DND-41 (cell line): ENCODE data around the gene CD300LD.
"Not testable (repeated sequence)": the region's sequence is repeated elsewhere in the genome, so short reads cannot be mapped to it uniquely, and the experiment has no call there.

Source experiments
- ATAC-seq: fragments of 200-7000 bp; cut with Tn5 transposase; 3 replicates; pipeline ENCODE4 v1.9.1; 2021; ENCODE audit warnings: low read depth; ENCODE audit not compliant: insufficient read depth
- DNase-seq: peaks from one replicate; pipeline ENCODE4 v3.0.0-alpha.2; 2020
- H2AFZ ChIP-seq: 2 replicates; pipeline ENCODE4 v1.6.0; 2012; ENCODE audit warnings: low read depth, low read length
- H3K27ac ChIP-seq: 2 replicates; pipeline ENCODE4 v1.5.1; 2012; ENCODE audit warnings: low read length, inconsistent platforms
- H3K27me3 ChIP-seq: fragments of 200-600 bp; sonication (generic); 2 replicates; pipeline ENCODE4 v1.6.0; 2012; ENCODE audit warnings: low read length, mild to moderate bottlenecking, inconsistent platforms; ENCODE audit not compliant: insufficient read depth, poor library complexity
- H3K36me3 ChIP-seq: 2 replicates; pipeline ENCODE4 v1.5.1; 2012; ENCODE audit warnings: low read length, inconsistent platforms; ENCODE audit not compliant: insufficient read depth
- H3K4me1 ChIP-seq: 2 replicates; pipeline ENCODE4 v1.5.1; 2012; ENCODE audit warnings: mild to moderate bottlenecking, low read length; ENCODE audit not compliant: insufficient read depth
- H3K4me2 ChIP-seq: 2 replicates; pipeline ENCODE4 v1.6.0; 2012; ENCODE audit warnings: mild to moderate bottlenecking, moderate library complexity, low read length, inconsistent platforms; ENCODE audit not compliant: insufficient read depth
- H3K4me3 ChIP-seq, 2 experiments: fragments of 200-600 bp in 1 of 2; shearing (Covaris generic) in 1 of 2; 2 replicates each; pipeline ENCODE4 v1.5.1; 2012 to 2016; ENCODE audit warnings: inconsistent platforms in 2 of 2, low read length in 2 of 2, mild to moderate bottlenecking in 2 of 2, low read depth in 1 of 2, moderate library complexity in 1 of 2
- H3K79me2 ChIP-seq: 2 replicates; pipeline ENCODE4 v1.6.0; 2012; ENCODE audit warnings: low read length, inconsistent platforms; ENCODE audit not compliant: insufficient read depth
- H3K9ac ChIP-seq: 2 replicates; pipeline ENCODE4 v1.6.0; 2012; ENCODE audit warnings: low read depth, mild to moderate bottlenecking, inconsistent platforms, low read length, moderate library complexity
- H3K9me3 ChIP-seq: 2 replicates; pipeline ENCODE4 v1.5.1; 2012; ENCODE audit warnings: low read length, moderate library complexity, mild to moderate bottlenecking, inconsistent platforms; ENCODE audit not compliant: insufficient read depth, severe bottlenecking
- H4K20me1 ChIP-seq: 2 replicates; pipeline ENCODE4 v1.6.0; 2012; ENCODE audit warnings: low read length; ENCODE audit not compliant: insufficient read depth
- CTCF ChIP-seq: IDR thresholded peaks from 2 replicates; pipeline ENCODE4 v1.5.1; 2012; ENCODE audit warnings: borderline replicate concordance, low read length, moderate library complexity, mild to moderate bottlenecking; ENCODE audit not compliant: poor library complexity, severe bottlenecking; ENCODE audit errors: extremely low read depth
- EZH2 ChIP-seq: IDR thresholded peaks from 3 replicates; pipeline ENCODE4 v1.6.1; 2012; ENCODE audit warnings: borderline replicate concordance, low read depth, mild to moderate bottlenecking, moderate library complexity, low read length, inconsistent platforms; ENCODE audit not compliant: severe bottlenecking

CD300LD gene

GRCh38 chr17:74579900-74580299 lies 12.2 kb downstream of the CD300LD start:
- H4K20me1 ChIP-seq: no peaks in the 10 kb centered on the region
- no peak overlapping the region for H3K9ac ChIP-seq
- no peaks in the 10 kb centered on the region for H3K36me3 ChIP-seq
- H3K9me3 ChIP-seq: no peaks in the 10 kb centered on the region
- DNase-seq (peak; percentile 39), ATAC-seq (peak; percentile 62; the same call in 1 of the 3 replicates)
- TF ChIP-seq CTCF: no peak
- TF ChIP-seq EZH2: no peak
- H3K27me3 ChIP-seq: no peaks in the 10 kb centered on the region
- no peak overlapping the region for H3K4me3 ChIP-seq
- peaks cover 8% of the 10 kb centered on the region for H3K4me1 ChIP-seq
- peak overlapping the region; percentile 72 for H2AFZ ChIP-seq
- H3K4me2 ChIP-seq: no peak overlapping the region
- no peak overlapping the region for H3K27ac ChIP-seq
- H3K79me2 ChIP-seq: no peaks in the 10 kb centered on the region

GRCh38 chr17:74578979-74579378 lies 13.1 kb downstream of the CD300LD start:
- H3K9me3 ChIP-seq: no peaks in the 10 kb centered on the region
- no peak for TF ChIP-seq EZH2
- no peak overlapping the region for H3K4me2 ChIP-seq
- peaks cover 8% of the 10 kb centered on the region for H3K4me1 ChIP-seq
- no peak overlapping the region for H3K9ac ChIP-seq
- H3K4me3 ChIP-seq: no peak overlapping the region
- no peak for DNase-seq
- no peaks in the 10 kb centered on the region for H4K20me1 ChIP-seq
- H3K27ac ChIP-seq: no peak overlapping the region
- H3K36me3 ChIP-seq: no peaks in the 10 kb centered on the region
- H3K27me3 ChIP-seq: no peaks in the 10 kb centered on the region
- H2AFZ ChIP-seq: no peak overlapping the region
- no peak for ATAC-seq
- no peaks in the 10 kb centered on the region for H3K79me2 ChIP-seq

- Histone ChIP-seq H3K79me2 (no peaks in the 10 kb centered on the region), H4K20me1 (no peaks in the 10 kb centered on the region), H2AFZ (no peak overlapping the region), H3K27me3 (peaks cover 7% of the 10 kb centered on the region), H3K4me1 (peaks cover under 1% of the 10 kb centered on the region), H3K27ac (no peak overlapping the region), H3K9me3 (no peaks in the 10 kb centered on the region), H3K4me2 (no peak overlapping the region), H3K4me3 (no peak overlapping the region), H3K9ac (no peak overlapping the region), H3K36me3 (no peaks in the 10 kb centered on the region)
- TF ChIP-seq EZH2 (no peak), CTCF (no peak)
- ATAC-seq: no peak
- no peak for DNase-seq
These were observed 17.5 kb downstream of the CD300LD start for GRCh38 chr17:74574489-74575142.

- H3K9ac ChIP-seq, H3K4me1 ChIP-seq, H3K27me3 ChIP-seq, DNase-seq, ATAC-seq, H3K9me3 ChIP-seq, H3K27ac ChIP-seq, H2AFZ ChIP-seq, H3K4me2 ChIP-seq, H3K36me3 ChIP-seq, H3K79me2 ChIP-seq, H3K4me3 ChIP-seq, H4K20me1 ChIP-seq: not testable (repeated sequence)
These were observed 18.4 kb downstream of the CD300LD start for GRCh38 chr17:74573635-74574034.
